Measurements from ENCODE around the gene POMGNT2.

Gene POMGNT2

GRCh38 chr3:43098761-43099160 is 7.1 kb downstream of the POMGNT2 start:
- Histone ChIP-seq H3K27ac (no peak overlapping the region), H3K9me3 (ENCODE audit: severe bottlenecking) (no peaks in the 10 kb centered on the region), H3K4me3 (ENCODE audit: low read depth, low read length) (no peak overlapping the region), H3K27me3 (ENCODE audit: insufficient read depth, low read depth, severe bottlenecking) (no peaks in the 10 kb centered on the region), H3K36me3 (peaks cover 5% of the 10 kb centered on the region)
- no peak for DNase-seq
- no peak for TF ChIP-seq CTCF (IDR thresholded peaks at IDR 0.05; ENCODE audit: low read depth, low read length)

- Histone ChIP-seq H3K4me3 (ENCODE audit: low read depth, low read length) (no peak overlapping the region), H3K27ac (peak overlapping the region; percentile 89), H3K27me3 (ENCODE audit: insufficient read depth, low read depth, severe bottlenecking) (no peaks in the 10 kb centered on the region), H3K36me3 (peaks cover 5% of the 10 kb centered on the region), H3K9me3 (ENCODE audit: severe bottlenecking) (no peaks in the 10 kb centered on the region)
- no peak for TF ChIP-seq CTCF (IDR thresholded peaks at IDR 0.05; ENCODE audit: low read depth, low read length)
- DNase-seq: no peak
Measured at GRCh38 chr3:43097400-43098080, 8.3 kb downstream of the POMGNT2 start.

GRCh38 chr3:43096761-43097160 is 9.1 kb downstream of the POMGNT2 start:
- TF ChIP-seq CTCF (IDR thresholded peaks at IDR 0.05; ENCODE audit: low read depth, low read length): no peak
- Histone ChIP-seq H3K27me3 (ENCODE audit: insufficient read depth, low read depth, severe bottlenecking) (no peaks in the 10 kb centered on the region), H3K36me3 (peaks cover 5% of the 10 kb centered on the region), H3K4me3 (ENCODE audit: low read depth, low read length) (no peak overlapping the region), H3K9me3 (ENCODE audit: severe bottlenecking) (no peaks in the 10 kb centered on the region), H3K27ac (peak overlapping the region; percentile 89)
- DNase-seq: no peak

- no peaks in the 10 kb centered on the region for H3K27me3 ChIP-seq (ENCODE audit: insufficient read depth, low read depth, severe bottlenecking)
- DNase-seq: no peak
- H3K9me3 ChIP-seq (ENCODE audit: severe bottlenecking): no peaks in the 10 kb centered on the region
- TF ChIP-seq CTCF (IDR thresholded peaks at IDR 0.05; ENCODE audit: low read depth, low read length): no peak
- no peak overlapping the region; the same call in 1 of the 2 replicates for H3K4me3 ChIP-seq (ENCODE audit: low read depth, low read length)
- peak overlapping the region; percentile 89 for H3K27ac ChIP-seq
- no peaks in the 10 kb centered on the region; the same call in 1 of the 2 replicates for H3K36me3 ChIP-seq
Measured at GRCh38 chr3:43095370-43095769, 10.5 kb downstream of the POMGNT2 start.

- DNase-seq: peak; percentile 66
- H3K27me3 ChIP-seq (ENCODE audit: insufficient read depth, low read depth, severe bottlenecking): no peaks in the 10 kb centered on the region
- H3K36me3 ChIP-seq: no peaks in the 10 kb centered on the region; the same call in 1 of the 2 replicates
- peak overlapping the region; percentile 89 for H3K27ac ChIP-seq
- peak overlapping the region; percentile 24 for H3K4me3 ChIP-seq (ENCODE audit: low read depth, low read length)
- H3K9me3 ChIP-seq (ENCODE audit: severe bottlenecking): no peaks in the 10 kb centered on the region
- TF ChIP-seq CTCF (IDR thresholded peaks at IDR 0.05; ENCODE audit: low read depth, low read length): no peak
Measured at GRCh38 chr3:43094851-43095250, 11.0 kb downstream of the POMGNT2 start.

GRCh38 chr3:43094381-43094780 is 11.5 kb downstream of the POMGNT2 start:
- no peak for TF ChIP-seq CTCF (IDR thresholded peaks at IDR 0.05; ENCODE audit: low read depth, low read length)
- peak overlapping the region; percentile 89 for H3K27ac ChIP-seq
- peak overlapping the region; percentile 24 for H3K4me3 ChIP-seq (ENCODE audit: low read depth, low read length)
- no peaks in the 10 kb centered on the region for H3K27me3 ChIP-seq (ENCODE audit: insufficient read depth, low read depth, severe bottlenecking)
- peak; percentile 84 for DNase-seq
- no peaks in the 10 kb centered on the region; the same call in 1 of the 2 replicates for H3K36me3 ChIP-seq
- no peaks in the 10 kb centered on the region for H3K9me3 ChIP-seq (ENCODE audit: severe bottlenecking)
